HG02678 (cell line): Measurements from ENCODE around the gene GOLGA5.
"Not testable (repeated sequence)": the region's sequence is repeated elsewhere in the genome, so short reads cannot be mapped to it uniquely, and the experiment has no call there.

Experiments used
- ATAC-seq: cut with Tn5 transposase; IDR thresholded peaks from one replicate; pipeline ENCODE4 v1.9.1; 2021; ENCODE audit warnings: mild to moderate bottlenecking, moderate library complexity; ENCODE audit not compliant: unreplicated experiment

GOLGA5 gene

DNA sequence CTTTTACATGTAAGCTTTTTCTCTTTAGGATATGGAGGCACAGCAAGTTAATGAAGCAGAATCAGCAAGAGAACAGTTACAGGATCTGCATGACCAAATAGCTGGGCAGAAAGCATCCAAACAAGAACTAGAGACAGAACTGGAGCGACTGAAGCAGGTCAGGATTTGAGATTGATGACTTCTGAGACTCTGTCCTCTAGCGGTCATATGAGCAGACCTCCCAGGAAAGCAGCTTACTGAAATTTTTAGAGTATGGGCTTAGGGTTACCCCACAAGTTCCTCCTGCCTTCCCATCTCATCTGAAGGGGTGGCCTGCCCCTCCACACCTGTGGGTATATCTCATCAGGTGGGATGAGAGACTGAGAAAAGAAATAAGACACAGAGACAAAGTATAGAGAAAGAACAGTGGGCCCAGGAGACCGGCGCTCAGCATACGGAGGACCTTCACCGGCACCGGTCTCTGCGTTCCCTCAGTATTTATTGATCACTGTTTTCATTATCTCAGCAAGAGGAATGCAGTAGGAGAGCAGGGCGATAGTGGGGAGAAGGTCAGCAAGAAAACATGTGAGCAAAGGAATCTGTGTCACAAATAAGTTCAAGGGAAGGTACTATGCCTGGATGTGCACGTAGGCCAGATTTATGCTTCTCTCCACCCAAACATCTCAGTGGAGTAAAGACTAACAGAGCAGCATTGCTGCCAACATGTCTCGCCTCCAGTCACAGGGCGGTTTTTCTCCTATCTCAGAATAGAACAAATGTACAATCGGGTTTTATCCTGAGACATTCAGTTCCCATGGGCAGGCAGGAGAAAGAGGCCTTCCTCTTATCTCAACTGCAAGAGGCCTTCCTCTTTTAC, 25.8 kb downstream of the GOLGA5 start:
- not testable (repeated sequence) for ATAC-seq

DNA sequence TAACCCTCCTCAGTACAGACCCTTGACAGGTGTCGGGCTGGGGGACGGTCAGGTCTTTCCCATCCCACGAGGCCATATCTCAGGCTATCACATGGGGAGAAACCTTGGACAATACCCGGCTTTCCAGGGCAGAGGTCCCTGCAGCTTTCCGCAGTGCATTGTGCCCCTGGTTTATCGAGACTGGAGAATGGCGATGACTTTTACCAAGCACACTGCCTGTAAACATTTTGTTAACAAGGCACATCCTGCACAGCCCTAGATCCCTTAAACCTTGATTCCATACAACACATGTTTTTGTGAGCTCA, 26.4 kb downstream of the GOLGA5 start:
- not testable (repeated sequence) for ATAC-seq

DNA sequence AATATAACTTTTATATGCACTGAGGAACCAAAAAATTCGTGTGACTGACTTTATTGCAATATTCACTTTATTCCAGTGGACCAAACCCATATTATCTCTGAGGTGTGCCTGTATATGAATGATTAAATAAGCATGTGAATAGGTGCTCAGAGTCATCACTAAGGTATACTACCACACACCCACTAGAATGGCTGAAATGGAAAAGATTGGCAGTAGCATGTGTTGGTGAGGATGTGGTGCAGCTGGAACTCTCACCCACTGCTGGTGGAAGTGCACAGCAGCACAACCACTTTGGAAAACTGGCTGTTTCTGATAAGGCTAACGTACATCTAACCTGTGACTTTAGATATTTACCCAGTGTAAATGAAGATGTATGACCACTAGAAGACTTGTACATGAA, 36.8 kb downstream of the GOLGA5 start:
- ATAC-seq, result no peak

DNA sequence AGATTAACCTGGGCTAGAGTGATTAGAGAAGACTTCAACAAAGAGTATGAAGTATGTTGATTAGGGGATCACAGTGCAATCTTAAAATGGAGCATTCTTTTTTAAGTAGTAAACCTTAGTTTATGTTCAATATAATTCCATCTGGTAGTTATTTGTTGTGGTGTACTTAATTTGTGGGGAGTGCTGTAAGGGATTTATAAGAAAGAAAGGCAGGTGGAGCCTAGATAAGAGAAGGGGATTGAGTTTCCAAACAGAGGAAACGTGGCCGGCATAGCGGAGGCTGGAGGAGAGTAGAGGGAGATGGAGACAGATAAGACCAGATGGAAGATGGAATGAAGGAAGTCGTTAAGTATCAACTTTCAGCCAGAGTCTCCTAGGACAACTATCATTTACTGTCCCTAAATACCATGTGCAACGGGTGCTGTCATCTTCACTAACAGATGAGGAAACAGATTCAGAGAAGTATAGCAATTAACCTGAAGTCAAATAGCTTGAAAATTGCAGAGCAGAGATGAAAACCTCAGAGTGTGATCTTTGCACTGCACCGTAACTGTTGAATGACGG, 38.1 kb downstream of the GOLGA5 start:
- no peak for ATAC-seq

DNA sequence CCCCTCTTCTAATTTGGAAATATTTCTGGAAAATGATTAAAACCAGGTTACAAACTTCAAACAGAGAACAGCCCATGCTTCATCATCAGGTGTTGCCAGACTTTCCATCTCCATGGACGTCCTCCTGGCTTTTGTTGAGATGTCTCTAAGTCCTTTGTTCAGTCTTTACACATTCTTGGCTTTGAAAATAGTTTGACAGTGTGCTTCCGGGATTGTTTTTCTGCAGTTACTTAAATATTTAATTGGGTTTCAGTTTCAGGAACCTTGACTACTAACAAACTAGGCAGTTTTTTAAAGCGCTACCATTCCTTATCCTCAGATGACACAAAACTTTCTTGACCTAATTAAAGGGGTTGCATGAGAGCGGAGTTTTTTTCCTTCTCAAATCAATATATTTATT, 47.8 kb downstream of the GOLGA5 start:
- ATAC-seq, result no peak

DNA sequence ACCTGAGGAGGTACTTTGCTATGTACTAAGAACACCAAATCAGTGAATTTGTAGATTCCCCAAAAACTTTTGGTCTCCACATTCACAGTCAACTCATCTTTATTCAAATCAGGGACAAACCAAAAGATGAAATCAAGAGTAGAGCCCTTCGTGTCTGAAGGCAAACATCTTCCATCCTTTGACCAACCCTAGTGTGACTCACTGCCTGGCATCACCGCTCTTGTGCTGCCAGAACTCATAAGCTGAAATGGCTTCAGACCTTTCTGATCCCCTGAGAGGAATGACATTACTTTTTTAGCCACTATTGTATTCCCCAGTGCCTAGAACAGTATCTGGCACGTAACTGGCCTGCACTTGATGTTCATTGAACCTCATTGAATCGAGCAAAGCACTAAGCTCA, 50.1 kb downstream of the GOLGA5 start:
- no peak for ATAC-seq

DNA sequence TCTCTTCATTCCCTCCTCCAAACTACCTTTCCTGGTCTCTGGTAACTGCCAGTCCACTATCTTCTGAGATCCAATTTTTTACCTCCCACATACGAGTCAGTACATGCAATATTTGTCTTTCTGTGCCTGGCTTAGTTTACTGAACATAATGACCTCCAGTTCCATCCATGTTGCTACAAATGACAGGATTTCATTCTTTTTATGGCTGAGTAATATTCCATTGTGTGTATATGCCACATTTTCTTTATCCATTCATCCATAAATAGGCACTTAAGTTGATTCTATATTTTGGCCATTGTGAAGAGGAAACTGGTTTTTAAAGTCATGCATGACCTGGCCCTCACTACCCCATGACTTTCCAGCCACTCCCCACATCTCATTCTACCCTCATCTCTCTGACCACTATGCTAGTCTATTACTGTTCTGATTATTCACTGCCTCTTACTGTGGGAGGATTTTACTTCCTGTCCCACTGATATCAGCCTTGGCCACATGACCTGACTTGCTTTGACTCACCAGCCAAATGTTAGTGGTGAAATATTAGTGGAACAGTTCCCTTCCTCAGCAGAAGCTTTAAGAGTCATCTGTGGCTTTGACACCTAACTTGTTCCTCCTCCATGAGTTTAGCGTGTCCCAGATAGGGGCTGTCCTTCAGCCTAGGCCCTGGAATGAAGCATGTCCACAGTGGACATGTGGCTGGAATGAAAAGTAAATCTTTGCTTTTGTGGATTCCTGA, 52.2 kb downstream of the GOLGA5 start:
- peak; percentile 80 for ATAC-seq

DNA sequence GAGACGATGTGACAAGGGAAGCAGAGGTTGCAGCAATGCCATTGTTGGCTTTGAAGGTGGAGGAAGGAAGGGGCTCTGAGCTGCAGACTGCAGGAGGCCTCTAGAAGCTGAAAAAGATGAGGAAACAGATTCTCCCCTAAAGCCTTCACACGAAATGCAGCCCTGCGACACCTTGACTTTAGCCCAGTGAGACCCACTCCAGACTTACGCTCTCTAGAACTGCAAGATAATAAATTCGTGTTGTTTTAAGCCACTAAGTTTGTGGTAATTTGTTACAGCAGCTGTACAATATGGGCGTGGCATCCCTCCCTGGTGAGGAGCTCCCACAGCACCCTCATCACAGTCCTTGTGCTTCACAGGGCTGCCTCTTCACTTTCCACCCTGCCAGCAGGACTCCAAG, 53.2 kb downstream of the GOLGA5 start:
- ATAC-seq, result no peak

DNA sequence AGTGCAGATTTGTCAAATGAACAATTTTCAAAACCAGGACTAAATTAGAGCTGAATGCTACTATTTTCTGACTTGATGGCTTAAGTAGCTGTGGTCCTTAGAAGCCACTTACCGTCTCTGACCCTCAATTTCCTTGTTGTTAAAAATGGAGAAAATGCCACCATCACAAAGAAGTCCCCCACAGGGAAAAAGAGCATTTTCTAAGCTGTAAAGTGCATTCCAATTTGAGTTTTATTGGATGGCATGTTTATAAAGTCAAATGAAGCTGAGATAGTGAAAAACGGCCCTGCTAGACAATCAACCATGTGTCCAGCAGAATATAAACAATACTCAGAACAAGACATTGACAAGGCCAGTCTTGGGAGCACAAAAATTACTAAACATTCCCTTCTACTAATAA, 53.6 kb downstream of the GOLGA5 start:
- no peak for ATAC-seq

DNA sequence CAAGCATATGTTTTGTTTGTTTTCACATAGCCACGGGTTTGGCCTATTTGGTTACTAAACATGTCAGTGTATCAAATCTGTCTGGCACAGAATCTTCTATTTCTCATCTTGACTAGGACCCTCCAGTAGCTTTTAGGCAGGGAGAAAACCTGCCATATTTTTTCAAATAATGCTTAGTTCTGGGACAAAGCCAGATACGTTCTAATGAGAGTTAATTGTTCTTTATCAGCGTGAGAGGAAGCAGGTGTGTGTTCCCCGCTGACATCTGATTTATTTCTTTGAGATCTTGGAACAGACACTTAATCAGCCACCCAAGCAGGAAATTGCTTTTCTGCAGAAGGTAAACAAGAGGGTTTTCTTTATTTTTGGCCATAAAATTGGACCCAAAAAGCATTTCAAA, 54.8 kb downstream of the GOLGA5 start:
- no peak for ATAC-seq

DNA sequence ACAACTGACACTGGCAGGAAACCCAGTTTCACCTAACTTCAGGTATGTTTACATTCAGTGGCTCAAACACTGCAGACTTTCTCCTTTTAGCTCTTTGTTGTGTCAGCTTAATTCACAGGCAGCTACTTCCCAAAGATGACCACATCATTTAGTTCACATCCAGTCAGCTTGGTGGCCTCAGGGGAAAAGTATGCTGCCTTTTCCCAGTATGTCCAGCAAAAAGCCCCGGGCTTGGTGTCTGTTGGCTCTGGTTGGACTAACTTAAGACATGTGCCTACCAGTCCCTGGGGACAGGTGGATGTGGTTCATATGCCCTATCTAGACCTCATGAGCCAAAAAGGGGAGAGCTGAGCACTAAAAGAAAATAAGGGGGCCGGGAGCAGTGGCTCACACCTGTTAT, 56.4 kb downstream of the GOLGA5 start:
- ATAC-seq, result no peak

DNA sequence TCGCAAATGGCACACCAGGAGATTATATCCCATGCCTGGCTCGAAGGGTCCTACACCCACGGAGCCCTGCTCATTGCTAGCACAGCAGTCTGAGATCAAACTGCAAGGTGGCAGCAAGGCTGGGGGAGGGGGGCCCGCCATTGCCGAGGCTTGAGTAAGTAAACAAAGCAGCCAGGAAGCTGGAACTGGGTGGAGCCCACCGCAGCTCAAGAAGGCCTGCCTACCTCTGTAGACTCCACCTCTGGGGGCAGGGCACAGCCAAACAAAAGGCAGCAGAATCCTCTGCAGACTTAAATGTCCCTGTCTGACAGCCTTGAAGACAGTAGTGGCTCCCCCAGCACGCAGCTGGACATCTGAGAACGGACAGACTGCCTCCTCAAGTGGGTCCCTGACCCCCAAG, 59.0 kb downstream of the GOLGA5 start:
- ATAC-seq, result not testable (repeated sequence)

DNA sequence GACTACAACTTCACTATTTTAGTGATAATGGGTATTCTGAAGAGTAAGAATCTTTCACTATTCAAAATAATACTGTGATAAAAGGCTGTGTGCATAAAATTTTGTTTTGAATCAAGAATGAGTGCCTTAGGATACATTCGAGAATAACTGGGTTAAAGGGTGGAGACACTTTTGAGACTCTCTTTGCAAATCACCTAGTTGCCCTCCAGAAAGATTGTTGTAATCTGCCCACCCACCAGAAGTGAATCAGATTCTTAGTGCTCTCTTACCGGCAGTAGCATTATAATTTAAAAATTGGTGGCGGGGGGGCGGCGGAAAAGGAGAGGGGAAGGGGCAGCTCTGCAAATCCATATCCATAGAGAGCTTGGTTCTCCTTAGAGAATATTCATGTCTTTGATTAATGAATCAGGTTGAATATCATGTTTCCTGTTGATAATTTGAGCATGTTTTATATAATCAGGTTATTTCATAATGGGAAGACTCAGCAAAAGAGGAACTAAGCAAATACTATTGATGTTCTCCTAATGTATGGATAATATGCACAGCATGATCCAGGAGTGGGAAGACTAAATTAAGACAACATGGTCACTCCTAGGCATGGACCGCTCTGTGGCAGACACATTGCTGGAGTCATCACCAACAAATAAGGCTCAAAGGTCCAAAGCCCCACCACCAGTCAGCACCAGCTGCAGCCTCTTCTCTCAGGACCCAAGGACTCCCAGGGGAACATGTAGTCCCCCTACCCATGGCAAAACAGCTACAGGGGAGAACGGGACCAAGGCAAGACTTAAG, 66.1 kb downstream of the GOLGA5 start:
- ATAC-seq, result no peak

DNA sequence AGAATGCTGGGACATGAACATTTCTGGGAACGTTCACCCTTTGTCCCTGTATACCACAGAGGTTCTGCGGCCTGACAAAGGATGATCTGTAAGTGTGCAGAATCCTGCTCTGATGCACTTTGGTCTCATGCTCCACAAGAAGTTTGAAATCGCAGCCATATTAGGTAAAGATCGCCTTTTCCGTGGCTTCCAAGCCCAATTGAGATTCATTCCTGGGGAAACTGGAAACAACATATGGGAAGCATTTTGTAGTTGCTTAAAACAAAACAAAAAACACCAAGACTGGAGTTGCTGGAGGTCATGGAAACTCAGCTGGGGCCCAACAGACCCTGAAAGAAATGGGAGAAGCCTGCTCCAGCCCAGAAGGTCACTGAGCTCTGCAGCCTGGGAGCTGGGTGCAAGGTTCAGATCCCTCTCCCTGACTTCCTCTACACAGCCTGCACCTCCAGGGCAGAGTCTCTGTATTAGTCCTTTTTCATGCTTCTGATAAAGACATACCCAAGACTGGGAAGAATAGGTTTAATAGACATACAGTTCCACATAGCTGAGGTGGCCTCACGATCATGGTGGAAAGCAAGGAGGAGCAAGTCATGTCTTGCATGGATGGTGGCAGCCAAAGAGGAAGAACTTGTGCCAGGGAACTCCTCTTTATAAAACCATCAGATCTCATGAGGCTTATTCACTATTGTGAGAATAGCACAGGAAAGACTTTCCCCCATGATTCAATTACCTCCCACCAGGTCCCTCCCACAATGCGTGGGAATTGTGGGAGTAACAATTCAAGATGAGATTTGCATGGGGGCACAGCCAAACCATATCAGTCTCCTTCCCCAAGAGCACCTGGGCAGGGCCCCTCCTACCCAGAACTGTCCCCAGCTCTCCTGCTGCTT, 68.0 kb downstream of the GOLGA5 start:
- no peak for ATAC-seq

DNA sequence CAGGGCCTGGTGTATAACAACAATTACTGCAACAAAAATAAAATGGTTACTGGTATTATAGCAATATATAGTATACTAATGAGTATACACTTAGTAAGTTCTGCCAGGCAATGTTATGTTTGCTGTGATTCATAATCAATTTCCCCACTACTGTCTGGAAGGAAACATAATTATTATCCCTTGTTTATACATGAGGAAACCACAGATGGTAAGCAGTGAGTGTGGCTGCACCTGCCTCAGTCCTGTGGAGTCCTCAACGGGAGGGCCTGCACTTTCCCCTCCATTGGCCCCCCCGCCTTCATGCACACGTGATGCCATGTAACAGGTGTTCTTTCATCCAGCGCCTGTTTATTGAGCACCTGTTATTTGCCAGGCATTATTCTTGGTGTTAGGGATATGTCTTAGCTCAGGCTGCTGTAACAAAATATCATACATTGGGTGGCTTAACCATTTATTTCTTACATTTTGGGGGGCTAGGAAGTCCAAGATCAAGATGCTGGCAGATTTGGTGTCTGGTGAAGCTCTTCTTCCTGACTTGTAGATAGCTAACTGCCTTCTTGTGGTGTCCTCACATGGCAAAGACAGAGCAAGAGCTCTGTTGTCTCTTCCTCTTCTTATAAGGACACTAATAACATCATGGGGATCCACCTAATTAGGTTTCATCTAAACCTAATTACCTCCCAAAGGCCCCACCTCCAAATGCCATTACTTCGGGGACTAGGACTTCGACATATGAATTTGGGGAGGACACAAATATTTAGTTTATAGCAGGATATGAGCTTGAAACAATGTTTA, 69.4 kb downstream of the GOLGA5 start:
- no peak for ATAC-seq

DNA sequence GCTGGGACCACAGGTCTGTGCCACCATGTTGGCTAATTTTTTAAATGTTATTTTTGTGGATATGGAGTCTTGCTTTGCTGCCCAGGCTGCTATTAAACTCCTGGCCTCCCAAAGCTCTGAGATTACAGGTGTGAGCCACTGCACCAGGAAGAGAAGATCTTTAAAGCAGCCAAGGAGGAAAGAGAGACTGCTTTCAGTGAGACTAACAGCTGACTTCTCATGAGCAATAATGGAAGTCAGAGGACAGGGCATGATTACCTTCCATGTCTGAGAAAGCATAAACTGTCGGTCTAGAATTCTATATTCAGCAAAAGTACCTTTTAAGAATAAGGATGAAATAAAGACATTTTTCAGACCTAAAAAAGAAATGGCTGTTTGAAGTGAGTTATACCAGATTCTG, 71.6 kb downstream of the GOLGA5 start:
- no peak for ATAC-seq

DNA sequence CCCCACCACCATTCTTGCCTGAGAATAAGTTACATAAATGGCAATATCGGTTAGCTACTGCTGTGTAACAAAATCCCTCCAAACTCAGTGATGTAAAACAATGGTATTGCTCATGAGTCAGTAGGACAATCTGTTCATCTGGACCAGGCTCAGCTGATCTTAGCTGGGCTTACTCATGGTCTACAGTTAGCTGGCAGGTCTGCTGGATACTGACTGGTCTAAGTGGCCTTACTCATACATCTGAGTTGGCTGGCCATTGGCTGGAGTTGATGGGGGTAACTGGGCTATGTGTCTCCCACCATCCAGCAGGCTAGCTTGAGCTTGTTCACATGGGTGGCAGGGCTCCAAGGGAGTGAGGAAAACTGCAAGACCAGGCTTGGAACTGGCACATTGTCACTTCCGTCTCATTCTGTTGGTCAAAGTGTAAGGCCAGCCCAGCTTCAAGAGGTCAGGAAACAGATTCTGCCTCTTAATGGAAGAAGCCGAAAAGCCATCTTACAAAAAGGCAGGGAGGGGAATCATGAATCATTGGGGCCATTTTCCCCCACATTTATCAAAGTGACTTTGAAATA, 72.2 kb downstream of the GOLGA5 start:
- no peak for ATAC-seq

DNA sequence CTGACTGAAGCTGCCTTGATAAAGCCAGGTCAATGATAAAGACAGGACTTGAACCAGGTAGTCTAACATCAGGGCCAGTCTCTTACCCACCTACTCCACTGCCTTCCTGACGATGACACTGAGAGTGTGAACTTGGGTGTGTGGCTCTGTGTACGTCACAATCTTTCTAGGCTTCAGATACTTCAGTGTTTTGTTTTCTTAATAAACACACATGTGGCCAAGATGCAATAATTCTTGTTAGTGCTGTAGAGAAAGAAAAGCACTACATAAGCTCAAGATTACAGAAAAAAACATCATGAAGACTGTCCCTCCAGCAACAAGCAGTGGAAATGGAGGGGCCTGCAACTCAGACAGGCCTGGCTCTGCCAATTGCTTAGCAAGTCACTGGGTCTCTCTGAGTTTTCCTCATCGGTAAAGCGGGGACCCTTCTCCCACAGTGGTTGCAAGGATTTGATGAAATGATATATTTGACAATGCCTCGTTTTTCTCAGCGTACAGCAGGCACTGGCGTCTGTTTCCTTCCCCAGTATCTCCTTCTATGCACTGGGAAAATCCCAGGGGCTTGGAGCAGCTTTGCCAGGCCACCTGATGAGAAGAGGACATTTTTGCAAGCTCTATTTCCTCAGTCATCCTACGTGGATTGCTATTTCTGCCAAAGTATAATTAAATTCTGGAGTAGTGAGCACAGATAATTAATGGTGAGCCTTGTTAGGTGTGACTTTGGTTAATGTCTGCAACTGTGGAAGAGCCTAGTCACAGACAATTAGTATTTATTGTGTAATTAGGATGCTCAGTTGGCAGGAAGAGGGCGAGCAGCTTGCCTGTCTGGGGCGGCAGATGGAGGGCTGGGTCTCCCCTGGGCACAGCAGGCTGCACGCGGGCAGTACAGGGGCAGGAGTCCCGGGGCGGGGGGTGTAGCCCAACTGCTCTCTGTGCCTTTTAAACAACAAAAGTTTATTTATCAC, 73.1 kb downstream of the GOLGA5 start:
- no peak for ATAC-seq
